AG08396 (cell line): ENCODE data around the gene CACNA2D3.
A peak's percentile ranks its signal among the peaks of the same experiment; 100 is the strongest.
"Not testable (repeated sequence)": the region's sequence is repeated elsewhere in the genome, so short reads cannot be mapped to it uniquely, and the experiment has no call there.

ENCODE experiments used
- DNase-seq: peaks from one replicate; pipeline ENCODE4 v3.0.0; 2012; ENCODE audit warnings: low spot score, mixed read lengths

CACNA2D3 gene

GRCh38 chr3:55089211-55089610 lies 966.9 kb downstream of the CACNA2D3 start:
- DNase-seq: no peak

GRCh38 chr3:55090291-55090690 lies 967.9 kb downstream of the CACNA2D3 start:
- no peak for DNase-seq

- DNase-seq: no peak
Measured at GRCh38 chr3:55090746-55091145, 968.4 kb downstream of the CACNA2D3 start.

GRCh38 chr3:55091381-55092225 lies 969.3 kb downstream of the CACNA2D3 start:
- peak; percentile 17 for DNase-seq

GRCh38 chr3:55094676-55095075 lies 972.3 kb downstream of the CACNA2D3 start:
- DNase-seq: no peak

GRCh38 chr3:55097441-55097840 lies 975.1 kb downstream of the CACNA2D3 start:
- no peak for DNase-seq

- no peak for DNase-seq
Measured at GRCh38 chr3:55105647-55106046, 983.3 kb downstream of the CACNA2D3 start.

GRCh38 chr3:55107187-55107586 lies 984.8 kb downstream of the CACNA2D3 start:
- DNase-seq: no peak

- not testable (repeated sequence) for DNase-seq
Measured at GRCh38 chr3:55111906-55112305, 989.6 kb downstream of the CACNA2D3 start.

GRCh38 chr3:55118451-55118850 lies 996.1 kb downstream of the CACNA2D3 start:
- DNase-seq: no peak

GRCh38 chr3:55119268-55119667 lies 996.9 kb downstream of the CACNA2D3 start:
- DNase-seq: no peak

GRCh38 chr3:55122312-55122711 lies 1000.0 kb downstream of the CACNA2D3 start:
- no peak for DNase-seq
